HCT116 (cell line): Measurements from ENCODE around the gene CFAP46. TPM values are rescaled to one million over a fixed set of nuclear protein-coding genes. Genes with fewer than 3 reads are reported as not detected.

Source experiments
- ATAC-seq: fragments of 200-7000 bp; cut with Tn5 transposase; 2 replicates; pipeline ENCODE4 v1.9.1; 2020; ENCODE audit warnings: mild to moderate bottlenecking, moderate library complexity
- BruUV-seq: library from RNA; stranded (reverse); fragments of 400-500 nt; replicated peaks from 2 replicates; lab custom pipeline; 2021; lab: Mats Ljungman, UMichigan
- CTCF ChIA-PET: fragments of 300-600 bp; sonication (Branson Sonifier 250); formaldehyde crosslinking; loops from one replicate; lab custom pipeline; 2021; ENCODE audit warnings: antibody characterized with exemption; lab: Charles Lee
- POLR2A ChIA-PET: fragments of 300-600, 350-600 bp; sonication (Branson Sonifier 250); formaldehyde crosslinking; loops from one replicate; lab custom pipeline; 2021; ENCODE audit warnings: antibody characterized with exemption; lab: Charles Lee
- RAD21 ChIA-PET, 2 experiments: fragments of 300-600 bp; sonication (Branson Sonifier 250); formaldehyde crosslinking; loops; one replicate each; lab custom pipeline; 2023; ENCODE audit warnings: low total read pairs in 2 of 2; ENCODE audit not compliant: uncharacterized antibody in 2 of 2, unreplicated experiment in 2 of 2, low non-redundant PET in 1 of 2; lab: Charles Lee
- DNase-seq: peaks from one replicate; pipeline ENCODE4 v3.0.0-alpha.2; 2010; ENCODE audit warnings: low read depth, low spot score
- H2AFZ ChIP-seq: fragments of 200-600 bp; shearing (Covaris generic), sonication (generic); 2 replicates; pipeline ENCODE4 v1.6.1; 2017; ENCODE audit warnings: low read depth, mixed run types, mixed read lengths, antibody characterized with exemption, low read length; ENCODE audit not compliant: poor library complexity, severe bottlenecking
- H3K27ac ChIP-seq: 2 replicates; pipeline ENCODE4 v1.5.1; 2012; ENCODE audit warnings: low read depth, low read length
- H3K27me3 ChIP-seq: fragments of 200-600 bp; sonication (generic); 2 replicates; pipeline ENCODE4 v1.6.1; 2016; ENCODE audit warnings: mixed run types, low read length, mixed read lengths; ENCODE audit not compliant: insufficient read depth
- H3K36me3 ChIP-seq, 2 experiments: fragments of 200-500 bp in 1 of 2; fragments of 200-600 bp in 1 of 2; sonication (Bioruptor generic) in 1 of 2; sonication (generic) in 1 of 2; 2 replicates each; pipeline versions ENCODE4 v1.5.1 to v1.6.1; 2014 to 2016; ENCODE audit warnings: low read length in 2 of 2, inconsistent platforms in 1 of 2, mixed read lengths in 1 of 2, mixed run types in 1 of 2; ENCODE audit not compliant: insufficient read depth in 2 of 2, control insufficient read depth in 1 of 2
- H3K4me1 ChIP-seq, 2 experiments: fragments of 200-600 bp in 1 of 2; sonication (generic) in 1 of 2; 2 replicates each; pipeline versions ENCODE4 v1.5.1 to v1.6.1; 2012 to 2017; ENCODE audit warnings: low read length in 2 of 2, inconsistent platforms in 1 of 2, mild to moderate bottlenecking in 1 of 2, mixed read lengths in 1 of 2, mixed run types in 1 of 2, moderate library complexity in 1 of 2; ENCODE audit not compliant: insufficient read depth in 2 of 2, control insufficient read depth in 1 of 2
- H3K4me2 ChIP-seq: fragments of 200-600 bp; sonication (generic); 2 replicates; pipeline ENCODE4 v1.6.1; 2017; ENCODE audit warnings: mixed run types, low read length, mixed read lengths
- H3K4me3 ChIP-seq, 2 experiments: fragments of 200-600 bp in 1 of 2; sonication (generic) in 1 of 2; replicated peaks in 1 of 2; 2 replicates each; pipeline ENCODE4 v1.5.1; 2011 to 2016; ENCODE audit warnings: low read length in 2 of 2, control low read depth in 1 of 2, low read depth in 1 of 2, mild to moderate bottlenecking in 1 of 2, mixed read lengths in 1 of 2, mixed run types in 1 of 2
- H3K79me2 ChIP-seq: fragments of 200-600 bp; sonication (generic); 2 replicates; pipeline ENCODE4 v1.6.1; 2017; ENCODE audit warnings: mild to moderate bottlenecking, mixed run types, low read length, moderate library complexity, mixed read lengths; ENCODE audit not compliant: insufficient read depth
- H3K9ac ChIP-seq: fragments of 200-600 bp; sonication (generic); 2 replicates; pipeline ENCODE4 v1.6.1; 2016; ENCODE audit warnings: low read length, mixed read lengths
- H3K9me2 ChIP-seq: fragments of 200-600 bp; sonication (generic), shearing (Covaris generic); 2 replicates; pipeline ENCODE4 v1.6.1; 2017; ENCODE audit warnings: mixed run types, mild to moderate bottlenecking, moderate library complexity; ENCODE audit not compliant: insufficient read depth
- H3K9me3 ChIP-seq, 2 experiments: fragments of 200-500 bp in 1 of 2; fragments of 200-600 bp in 1 of 2; sonication (Bioruptor generic) in 1 of 2; sonication (generic) in 1 of 2; 2 replicates each; pipeline ENCODE4 v1.6.1; 2014 to 2017; ENCODE audit warnings: low read length in 2 of 2, mixed read lengths in 2 of 2, inconsistent platforms in 1 of 2, low read depth in 1 of 2, mild to moderate bottlenecking in 1 of 2, mixed run types in 1 of 2, moderate library complexity in 1 of 2; ENCODE audit not compliant: control insufficient read depth in 1 of 2, insufficient read depth in 1 of 2
- H4K20me1 ChIP-seq: fragments of 200-600 bp; sonication (generic), shearing (Covaris generic); 2 replicates; pipeline ENCODE4 v1.6.1; 2017; ENCODE audit warnings: mixed run types, mild to moderate bottlenecking, moderate library complexity; ENCODE audit not compliant: insufficient read depth
- EGR1 ChIP-seq: IDR thresholded peaks from 2 replicates; pipeline ENCODE4 v1.6.1; 2012; ENCODE audit warnings: low read depth
- EZH2phosphoT487 ChIP-seq: fragments of 200-600 bp; IDR thresholded peaks from 2 replicates; pipeline ENCODE4 v1.6.1; 2018; ENCODE audit warnings: antibody characterized with exemption, borderline replicate concordance
- FOSL1 ChIP-seq: IDR thresholded peaks from 2 replicates; pipeline ENCODE4 v1.6.1; 2012; ENCODE audit warnings: low read depth
- JUND ChIP-seq: IDR thresholded peaks from 2 replicates; pipeline ENCODE4 v1.6.1; 2012
- POLR2A ChIP-seq: IDR thresholded peaks from 2 replicates; pipeline ENCODE4 v1.7.0; 2011; ENCODE audit warnings: borderline replicate concordance; ENCODE audit not compliant: insufficient read depth, insufficient read length; ENCODE audit errors: extremely low read depth
- RAD21 ChIP-seq: IDR thresholded peaks from 2 replicates; pipeline ENCODE4 v1.6.1; 2012; ENCODE audit warnings: low read depth, mild to moderate bottlenecking
- SIN3A ChIP-seq: IDR thresholded peaks from 2 replicates; pipeline ENCODE4 v1.6.1; 2012; ENCODE audit warnings: low read depth
- ZBTB33 ChIP-seq: IDR thresholded peaks from 2 replicates; pipeline ENCODE4 v1.6.1; 2011; ENCODE audit warnings: mild to moderate bottlenecking, low read length, moderate library complexity; ENCODE audit not compliant: insufficient replicate concordance; ENCODE audit errors: extremely low read depth
- ZFX ChIP-seq: fragments of 450-650 bp; IDR thresholded peaks from 2 replicates; pipeline ENCODE4 v1.6.1; 2017
- intact Hi-C: fragments of 100-400 bp; cut with micrococcal nuclease; formaldehyde crosslinking; loops from 2 replicates; pipeline ENCODE4 v1.10.0; 2022
- total RNA-seq: library from RNA; stranded (reverse); gene quantifications from one replicate; pipeline ENCODE4 v1.2.1, GENCODE V29; 2021; ENCODE audit not compliant: unreplicated experiment
- TF ChIP-seq, protein P1 (sequence below): IDR thresholded peaks from 2 replicates; pipeline ENCODE4 v1.6.1; 2012
- TF ChIP-seq, protein P2 (sequence below): IDR thresholded peaks from 2 replicates; pipeline ENCODE4 v1.6.1; 2012; ENCODE audit warnings: low read depth
- TF ChIP-seq, protein P3 (sequence below): IDR thresholded peaks from 2 replicates; pipeline ENCODE4 v1.6.1; 2012

Gene CFAP46
- total RNA-seq, 1 experiment from 2014 or later: 1.4 TPM

DNA sequence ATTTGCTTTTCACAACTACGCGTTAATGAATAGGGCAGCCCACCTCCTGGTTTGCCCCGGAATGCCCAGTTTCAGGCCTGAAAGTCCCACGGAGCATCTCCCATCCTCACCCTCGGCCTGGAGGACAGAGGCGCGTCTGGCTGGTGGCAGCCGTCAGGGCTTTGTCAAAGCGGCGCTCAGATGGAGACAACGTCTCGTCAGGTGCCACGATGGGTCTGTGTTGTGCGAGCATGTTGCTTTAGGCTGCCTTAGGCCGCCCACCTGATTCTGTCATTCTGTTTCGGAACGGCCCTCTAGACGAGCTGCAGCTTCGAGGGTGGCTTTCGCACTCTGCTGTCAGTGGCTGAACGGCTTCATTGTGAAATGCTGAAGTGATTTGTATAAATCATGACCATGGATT is 39.4 kb upstream of the CFAP46 start:
- no peak overlapping the region for H3K27ac ChIP-seq
- no TSS peak for BruUV-seq
- no peaks in the 10 kb centered on the region for H3K79me2 ChIP-seq
- H3K9ac ChIP-seq: no peak overlapping the region
- ATAC-seq (no peak), DNase-seq (no peak)
- H4K20me1 ChIP-seq: no peaks in the 10 kb centered on the region
- H3K36me3 ChIP-seq: no peaks in the 10 kb centered on the region
- no peaks in the 10 kb centered on the region for H3K9me3 ChIP-seq
- ChIA-PET POLR2A (no interaction called here), CTCF (no interaction called here), RAD21 (no interaction called here)
- H2AFZ ChIP-seq: no peak overlapping the region
- no peaks in the 10 kb centered on the region for H3K27me3 ChIP-seq
- H3K4me2 ChIP-seq: no peak overlapping the region
- TF ChIP-seq ZBTB33 (no peak), SIN3A (no peak), EZH2phosphoT487 (no peak), FOSL1 (no peak), POLR2A (no peak), JUND (no peak), RAD21 (no peak), EGR1 (no peak), ZFX (no peak)
- TF ChIP-seq, protein P1, sequence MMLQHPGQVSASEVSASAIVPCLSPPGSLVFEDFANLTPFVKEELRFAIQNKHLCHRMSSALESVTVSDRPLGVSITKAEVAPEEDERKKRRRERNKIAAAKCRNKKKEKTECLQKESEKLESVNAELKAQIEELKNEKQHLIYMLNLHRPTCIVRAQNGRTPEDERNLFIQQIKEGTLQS: no peak
- TF ChIP-seq, protein P2, sequence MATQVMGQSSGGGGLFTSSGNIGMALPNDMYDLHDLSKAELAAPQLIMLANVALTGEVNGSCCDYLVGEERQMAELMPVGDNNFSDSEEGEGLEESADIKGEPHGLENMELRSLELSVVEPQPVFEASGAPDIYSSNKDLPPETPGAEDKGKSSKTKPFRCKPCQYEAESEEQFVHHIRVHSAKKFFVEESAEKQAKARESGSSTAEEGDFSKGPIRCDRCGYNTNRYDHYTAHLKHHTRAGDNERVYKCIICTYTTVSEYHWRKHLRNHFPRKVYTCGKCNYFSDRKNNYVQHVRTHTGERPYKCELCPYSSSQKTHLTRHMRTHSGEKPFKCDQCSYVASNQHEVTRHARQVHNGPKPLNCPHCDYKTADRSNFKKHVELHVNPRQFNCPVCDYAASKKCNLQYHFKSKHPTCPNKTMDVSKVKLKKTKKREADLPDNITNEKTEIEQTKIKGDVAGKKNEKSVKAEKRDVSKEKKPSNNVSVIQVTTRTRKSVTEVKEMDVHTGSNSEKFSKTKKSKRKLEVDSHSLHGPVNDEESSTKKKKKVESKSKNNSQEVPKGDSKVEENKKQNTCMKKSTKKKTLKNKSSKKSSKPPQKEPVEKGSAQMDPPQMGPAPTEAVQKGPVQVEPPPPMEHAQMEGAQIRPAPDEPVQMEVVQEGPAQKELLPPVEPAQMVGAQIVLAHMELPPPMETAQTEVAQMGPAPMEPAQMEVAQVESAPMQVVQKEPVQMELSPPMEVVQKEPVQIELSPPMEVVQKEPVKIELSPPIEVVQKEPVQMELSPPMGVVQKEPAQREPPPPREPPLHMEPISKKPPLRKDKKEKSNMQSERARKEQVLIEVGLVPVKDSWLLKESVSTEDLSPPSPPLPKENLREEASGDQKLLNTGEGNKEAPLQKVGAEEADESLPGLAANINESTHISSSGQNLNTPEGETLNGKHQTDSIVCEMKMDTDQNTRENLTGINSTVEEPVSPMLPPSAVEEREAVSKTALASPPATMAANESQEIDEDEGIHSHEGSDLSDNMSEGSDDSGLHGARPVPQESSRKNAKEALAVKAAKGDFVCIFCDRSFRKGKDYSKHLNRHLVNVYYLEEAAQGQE: no peak
- TF ChIP-seq, protein P3, sequence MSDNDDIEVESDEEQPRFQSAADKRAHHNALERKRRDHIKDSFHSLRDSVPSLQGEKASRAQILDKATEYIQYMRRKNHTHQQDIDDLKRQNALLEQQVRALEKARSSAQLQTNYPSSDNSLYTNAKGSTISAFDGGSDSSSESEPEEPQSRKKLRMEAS: no peak
- H3K4me1 ChIP-seq: no peaks in the 10 kb centered on the region
- no peak overlapping the region for H3K4me3 ChIP-seq
- intact Hi-C loops: no loop called here
- H3K9me2 ChIP-seq: no peaks in the 10 kb centered on the region
